ENCODE results near the gene FAIM2. TPM values are rescaled to one million over a fixed set of nuclear protein-coding genes. Genes with fewer than 3 reads are reported as not detected.

FAIM2 gene
- total and polyA plus RNA-seq, 2 donors (not counting 3 experiments of a cell fraction or from before 2014, with no cell fraction given) = 0.01 TPM; not detected in 1

DNA sequence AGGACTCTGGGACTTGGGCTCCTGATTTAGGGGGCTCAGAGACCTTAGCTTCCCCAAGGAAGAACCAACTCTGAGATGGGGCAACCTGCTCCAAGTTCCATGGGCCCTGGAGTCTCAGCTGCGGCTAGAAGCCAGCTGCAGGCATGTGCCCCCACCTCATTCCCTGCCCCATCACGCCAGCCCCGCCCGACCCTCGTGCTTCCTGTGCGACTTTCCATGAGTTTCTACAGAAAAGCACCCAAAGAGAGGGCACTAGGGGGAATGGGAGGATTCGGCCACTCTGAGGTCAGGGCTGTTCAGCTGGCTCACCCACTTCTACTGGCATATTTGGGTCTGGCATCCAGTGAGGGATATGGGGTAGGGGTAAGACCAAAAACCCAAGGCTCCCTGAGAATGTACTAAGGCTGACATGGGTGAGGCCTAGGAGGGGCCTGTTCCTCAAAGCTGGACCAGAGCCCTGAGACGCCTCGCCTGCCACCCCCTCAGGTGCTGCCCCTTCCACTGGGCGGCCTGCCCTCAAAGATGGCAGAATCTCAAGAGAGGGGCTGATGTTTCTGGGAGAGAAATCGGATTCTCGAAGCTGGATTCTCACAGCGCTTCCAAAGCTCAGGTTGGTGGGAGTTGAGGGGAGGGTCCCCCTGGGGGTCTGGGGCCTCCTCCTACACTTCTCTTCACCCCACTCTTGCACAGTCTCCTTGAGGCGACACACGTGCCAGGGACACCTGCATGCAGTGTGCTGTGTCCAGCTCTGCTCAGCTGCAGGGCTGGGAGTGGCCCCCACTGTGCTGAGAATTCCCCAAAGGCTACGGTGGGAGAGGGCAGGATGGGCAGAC is 22.1 kb downstream of the FAIM2 start:
- dilution Hi-C loops (cut with MboI; ENCODE audit: extremely low pct_ligation_motif_present, low sequenced_read_pairs) (no loop called here), intact Hi-C loops (cut with micrococcal nuclease) (no loop called here)
- Histone ChIP-seq H3K9ac (replicated peaks; ENCODE audit: extremely low read depth, insufficient read depth, low read length) (no peak overlapping the region), H3K4me1 (ENCODE audit: control insufficient read depth, extremely low read depth, insufficient read depth, low read length) (no peaks in the 10 kb centered on the region), H3K27ac (ENCODE audit: insufficient read depth, low read depth, low read length) (no peak overlapping the region), H3K9me3 (replicated peaks; ENCODE audit: control insufficient read depth, insufficient read depth, low read length) (no peaks in the 10 kb centered on the region), H3K4me3 (replicated peaks in 1 of 3; ENCODE audit: insufficient read depth in 1 of 3, low read depth in 1 of 3, low read length in 3 of 3) (no peak overlapping the region), H3K27me3 (ENCODE audit: control insufficient read depth in 2 of 2, insufficient read depth in 2 of 2, low read length in 2 of 2) (peaks cover 4 to 14% of the 10 kb centered on the region in 2 experiments), H3K4me2 (ENCODE audit: insufficient read depth, low read length) (no peak overlapping the region), H4K20me1 (replicated peaks; ENCODE audit: control insufficient read depth, extremely low read depth, insufficient read depth, low read length) (no peaks in the 10 kb centered on the region), H3K79me2 (ENCODE audit: control insufficient read depth, insufficient read depth, low read length) (no peaks in the 10 kb centered on the region), H3K36me3 (ENCODE audit: control insufficient read depth in 2 of 2, extremely low read depth in 1 of 2, insufficient read depth in 2 of 2, low read length in 2 of 2) (no peaks in the 10 kb centered on the region), H2AFZ (ENCODE audit: low read depth, low read length) (no peak overlapping the region), H3K9me1 (replicated peaks; ENCODE audit: control insufficient read depth, extremely low read depth, insufficient read depth, low read length) (no peaks in the 10 kb centered on the region)
- ChIA-PET CTCF (interaction anchor here (1.3 to 1.5 kb wide), 2 partner anchors 51 to 64 kb away, joined by 3 to 5 read pairs; no protein-coding TSS in a partner anchor), POLR2A (no interaction called here)
- TF ChIP-seq GATA2 (IDR thresholded peaks at IDR 0.05; ENCODE audit: insufficient read depth, insufficient read length, low read depth, low read length) (no peak), MYC (IDR thresholded peaks at IDR 0.05; ENCODE audit: low read depth, low read length) (no peak), POLR2A (IDR thresholded peaks at IDR 0.05; ENCODE audit: low read depth, low read length) (no peak), EZH2 (IDR thresholded peaks at IDR 0.05; ENCODE audit: borderline replicate concordance, low read depth, low read length, severe bottlenecking) (no peak), POLR2AphosphoS5 (IDR thresholded peaks at IDR 0.05; ENCODE audit: insufficient read depth, low read depth, low read length) (no peak), JUN (IDR thresholded peaks at IDR 0.05; ENCODE audit: borderline replicate concordance, insufficient read depth, insufficient read length, low read depth) (no peak), FOS (IDR thresholded peaks at IDR 0.05; ENCODE audit: borderline replicate concordance, insufficient read depth, low read length) (no peak)
- TF ChIP-seq, protein P1, sequence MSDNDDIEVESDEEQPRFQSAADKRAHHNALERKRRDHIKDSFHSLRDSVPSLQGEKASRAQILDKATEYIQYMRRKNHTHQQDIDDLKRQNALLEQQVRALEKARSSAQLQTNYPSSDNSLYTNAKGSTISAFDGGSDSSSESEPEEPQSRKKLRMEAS (IDR thresholded peaks at IDR 0.05; ENCODE audit: insufficient read depth, insufficient read length) = no peak
- TF ChIP-seq, protein P2, sequence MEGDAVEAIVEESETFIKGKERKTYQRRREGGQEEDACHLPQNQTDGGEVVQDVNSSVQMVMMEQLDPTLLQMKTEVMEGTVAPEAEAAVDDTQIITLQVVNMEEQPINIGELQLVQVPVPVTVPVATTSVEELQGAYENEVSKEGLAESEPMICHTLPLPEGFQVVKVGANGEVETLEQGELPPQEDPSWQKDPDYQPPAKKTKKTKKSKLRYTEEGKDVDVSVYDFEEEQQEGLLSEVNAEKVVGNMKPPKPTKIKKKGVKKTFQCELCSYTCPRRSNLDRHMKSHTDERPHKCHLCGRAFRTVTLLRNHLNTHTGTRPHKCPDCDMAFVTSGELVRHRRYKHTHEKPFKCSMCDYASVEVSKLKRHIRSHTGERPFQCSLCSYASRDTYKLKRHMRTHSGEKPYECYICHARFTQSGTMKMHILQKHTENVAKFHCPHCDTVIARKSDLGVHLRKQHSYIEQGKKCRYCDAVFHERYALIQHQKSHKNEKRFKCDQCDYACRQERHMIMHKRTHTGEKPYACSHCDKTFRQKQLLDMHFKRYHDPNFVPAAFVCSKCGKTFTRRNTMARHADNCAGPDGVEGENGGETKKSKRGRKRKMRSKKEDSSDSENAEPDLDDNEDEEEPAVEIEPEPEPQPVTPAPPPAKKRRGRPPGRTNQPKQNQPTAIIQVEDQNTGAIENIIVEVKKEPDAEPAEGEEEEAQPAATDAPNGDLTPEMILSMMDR (IDR thresholded peaks at IDR 0.05; ENCODE audit: extremely low read depth in 1 of 2, insufficient read depth in 1 of 2, low read depth in 1 of 2, low read length in 2 of 2) = no peak
- FAIRE-seq (no peak), DNase-seq (ENCODE audit: low read depth, low spot score) (no peak)
- no TSS peak for BruUV-seq (replicated peaks)
